WTC11 (cell line): ENCODE results near the gene MVB12A. TPM values are rescaled to one million over a fixed set of nuclear protein-coding genes. Genes with fewer than 3 reads are reported as not detected.

Experiments used
- ATAC-seq: fragments of 200-7000 bp; cut with Tn5 transposase; 2 replicates; pipeline ENCODE4 v1.10.0; 2021; ENCODE audit warnings: mild to moderate bottlenecking, moderate library complexity
- CTCF ChIA-PET: fragments of 300-600 bp; sonication (Branson Sonifier 250); formaldehyde crosslinking; loops from one replicate; lab custom pipeline; 2021; ENCODE audit warnings: antibody characterized with exemption; lab: Charles Lee
- POLR2A ChIA-PET: fragments of 350-600 bp; sonication (Branson Sonifier 250); formaldehyde crosslinking; loops from one replicate; lab custom pipeline; 2021; ENCODE audit warnings: antibody characterized with exemption; lab: Charles Lee
- DNase-seq: peaks from one replicate; pipeline ENCODE4 v3.0.0; 2021; ENCODE audit warnings: low spot score
- H3K27ac Mint-ChIP-seq: 2 replicates; pipeline ENCODE4 v1.8.0; 2021; ENCODE audit warnings: mixed read lengths
- H3K27me3 Mint-ChIP-seq: 2 replicates; pipeline ENCODE4 v1.8.0; 2021; ENCODE audit warnings: low read depth, mild to moderate bottlenecking, moderate library complexity, mixed read lengths
- H3K36me3 Mint-ChIP-seq: 2 replicates; pipeline ENCODE4 v1.8.0; 2021; ENCODE audit warnings: mixed read lengths
- H3K4me1 Mint-ChIP-seq: 2 replicates; pipeline ENCODE4 v1.8.0; 2022; ENCODE audit warnings: mixed read lengths
- H3K4me3 Mint-ChIP-seq: 2 replicates; pipeline ENCODE4 v1.8.0; 2021; ENCODE audit warnings: mild to moderate bottlenecking, moderate library complexity, mixed read lengths
- H3K9me3 Mint-ChIP-seq: 2 replicates; pipeline ENCODE4 v1.8.0; 2021; ENCODE audit warnings: mixed read lengths
- CREB1 ChIP-seq: sonication (generic); formaldehyde crosslinking; IDR thresholded peaks from 2 replicates; pipeline ENCODE4 v1.8.0; 2023; ENCODE audit warnings: mild to moderate bottlenecking, missing genetic modification reagents
- CREM ChIP-seq: sonication (generic); formaldehyde crosslinking; IDR thresholded peaks from 2 replicates; pipeline ENCODE4 v1.8.1; 2022; ENCODE audit warnings: mild to moderate bottlenecking, missing genetic modification reagents, moderate library complexity
- FOXP1 ChIP-seq: sonication (generic); formaldehyde crosslinking; IDR thresholded peaks from 2 replicates; pipeline ENCODE4 v1.8.0; 2022; ENCODE audit warnings: missing genetic modification reagents, mild to moderate bottlenecking, moderate library complexity, borderline replicate concordance
- GRHL2 ChIP-seq: fragments of 250-450 bp; sonication (Bioruptor Pico); IDR thresholded peaks from 2 replicates; pipeline ENCODE4 v1.8.0; 2022; ENCODE audit warnings: mild to moderate bottlenecking, moderate library complexity; ENCODE audit not compliant: insufficient replicate concordance, severe bottlenecking
- IRF2 ChIP-seq: sonication (generic); formaldehyde crosslinking; IDR thresholded peaks from 2 replicates; pipeline ENCODE4 v1.8.0; 2022; ENCODE audit warnings: low read depth, missing genetic modification reagents, borderline replicate concordance
- MYBL2 ChIP-seq: sonication (generic); formaldehyde crosslinking; IDR thresholded peaks from 2 replicates; pipeline ENCODE4 v1.8.1; 2023; ENCODE audit warnings: mild to moderate bottlenecking, moderate library complexity, missing genetic modification reagents
- NR1H2 ChIP-seq: sonication (generic); formaldehyde crosslinking; IDR thresholded peaks from 2 replicates; pipeline ENCODE4 v1.9.0; 2021; ENCODE audit warnings: mild to moderate bottlenecking, moderate library complexity, missing genetic modification reagents
- SMAD4 ChIP-seq: sonication (generic); formaldehyde crosslinking; IDR thresholded peaks from 2 replicates; pipeline ENCODE4 v1.8.0; 2022; ENCODE audit warnings: mild to moderate bottlenecking, missing genetic modification reagents
- TP53 ChIP-seq: sonication (generic); formaldehyde crosslinking; IDR thresholded peaks from 2 replicates; pipeline ENCODE4 v1.8.1; 2023; ENCODE audit warnings: mild to moderate bottlenecking, missing genetic modification reagents
- ZNF138 ChIP-seq: sonication (generic); formaldehyde crosslinking; conservative IDR thresholded peaks from 2 replicates; pipeline ENCODE4 v1.8.1; 2022; ENCODE audit warnings: mild to moderate bottlenecking, moderate library complexity, missing genetic modification reagents
- ZNF232 ChIP-seq: sonication (generic); formaldehyde crosslinking; IDR thresholded peaks from 2 replicates; pipeline ENCODE4 v1.8.0; 2022; ENCODE audit warnings: mild to moderate bottlenecking, missing genetic modification reagents
- total RNA-seq: library from RNA; stranded (reverse); gene quantifications from 3 replicates; pipeline ENCODE4 v1.2.3, GENCODE V29; 2021
- TF ChIP-seq, protein P1 (sequence below): sonication (generic); formaldehyde crosslinking; IDR thresholded peaks from 2 replicates; pipeline ENCODE4 v1.8.0; 2022; ENCODE audit warnings: missing genetic modification reagents
- TF ChIP-seq, protein P2 (sequence below): fragments of 250-450 bp; sonication (Bioruptor Pico); IDR thresholded peaks from 2 replicates; pipeline ENCODE4 v1.8.0; 2021; ENCODE audit warnings: mild to moderate bottlenecking
- TF ChIP-seq, protein P3 (sequence below): sonication (generic); formaldehyde crosslinking; IDR thresholded peaks from 2 replicates; pipeline ENCODE4 v1.8.1; 2022; ENCODE audit warnings: mild to moderate bottlenecking, missing genetic modification reagents, moderate library complexity, borderline replicate concordance
- TF ChIP-seq, protein P4 (sequence below): sonication (generic); formaldehyde crosslinking; IDR thresholded peaks from 2 replicates; pipeline ENCODE4 v1.8.0; 2022; ENCODE audit warnings: mild to moderate bottlenecking, missing genetic modification reagents
- TF ChIP-seq, protein P5 (sequence below): sonication (generic); formaldehyde crosslinking; IDR thresholded peaks from 2 replicates; pipeline ENCODE4 v1.8.1; 2023; ENCODE audit warnings: mild to moderate bottlenecking, missing genetic modification reagents, moderate library complexity
- TF ChIP-seq, protein P6 (sequence below): sonication (generic); formaldehyde crosslinking; IDR thresholded peaks from 2 replicates; pipeline ENCODE4 v1.8.1; 2023; ENCODE audit warnings: mild to moderate bottlenecking, moderate library complexity, missing genetic modification reagents

The MVB12A gene
- total RNA-seq, 1 experiment from 2014 or later: 58.7 TPM

DNA sequence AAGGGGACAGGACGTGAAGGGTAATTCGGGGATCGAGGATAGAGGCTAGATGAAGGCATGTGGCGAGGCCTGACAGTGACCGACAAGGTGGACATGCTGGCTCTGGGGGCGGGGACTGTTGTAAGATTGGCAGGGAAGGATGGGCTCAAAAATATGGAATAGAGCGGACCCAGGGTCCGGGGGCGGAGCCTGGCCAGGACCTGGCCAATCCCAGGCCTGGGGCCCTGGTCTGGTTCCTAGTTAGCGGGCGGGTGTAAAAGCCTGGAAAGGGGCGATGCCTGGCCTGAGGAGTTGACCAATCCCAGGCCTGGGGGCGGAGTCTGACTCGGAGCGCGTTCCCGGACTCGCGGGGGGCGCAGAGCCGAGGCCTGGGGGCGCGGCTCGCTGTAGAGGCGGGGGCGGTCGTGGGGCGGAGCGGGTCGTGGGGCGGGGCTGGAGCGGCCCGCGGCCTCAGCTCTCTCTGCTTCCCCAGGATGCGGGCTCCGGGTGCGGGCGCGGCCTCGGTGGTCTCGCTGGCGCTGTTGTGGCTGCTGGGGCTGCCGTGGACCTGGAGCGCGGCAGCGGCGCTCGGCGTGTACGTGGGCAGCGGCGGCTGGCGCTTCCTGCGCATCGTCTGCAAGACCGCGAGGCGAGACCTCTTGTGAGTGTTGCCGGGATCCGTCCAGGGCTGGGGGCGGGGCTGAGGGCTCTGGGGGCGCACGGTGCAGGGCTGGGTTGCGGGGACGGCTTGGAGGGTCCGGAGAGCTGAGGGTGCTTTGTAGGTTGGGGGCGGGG is 50.4 kb downstream of the MVB12A start, which contains the start of gene SLC27A1 (continued):
- TF ChIP-seq, protein P1, sequence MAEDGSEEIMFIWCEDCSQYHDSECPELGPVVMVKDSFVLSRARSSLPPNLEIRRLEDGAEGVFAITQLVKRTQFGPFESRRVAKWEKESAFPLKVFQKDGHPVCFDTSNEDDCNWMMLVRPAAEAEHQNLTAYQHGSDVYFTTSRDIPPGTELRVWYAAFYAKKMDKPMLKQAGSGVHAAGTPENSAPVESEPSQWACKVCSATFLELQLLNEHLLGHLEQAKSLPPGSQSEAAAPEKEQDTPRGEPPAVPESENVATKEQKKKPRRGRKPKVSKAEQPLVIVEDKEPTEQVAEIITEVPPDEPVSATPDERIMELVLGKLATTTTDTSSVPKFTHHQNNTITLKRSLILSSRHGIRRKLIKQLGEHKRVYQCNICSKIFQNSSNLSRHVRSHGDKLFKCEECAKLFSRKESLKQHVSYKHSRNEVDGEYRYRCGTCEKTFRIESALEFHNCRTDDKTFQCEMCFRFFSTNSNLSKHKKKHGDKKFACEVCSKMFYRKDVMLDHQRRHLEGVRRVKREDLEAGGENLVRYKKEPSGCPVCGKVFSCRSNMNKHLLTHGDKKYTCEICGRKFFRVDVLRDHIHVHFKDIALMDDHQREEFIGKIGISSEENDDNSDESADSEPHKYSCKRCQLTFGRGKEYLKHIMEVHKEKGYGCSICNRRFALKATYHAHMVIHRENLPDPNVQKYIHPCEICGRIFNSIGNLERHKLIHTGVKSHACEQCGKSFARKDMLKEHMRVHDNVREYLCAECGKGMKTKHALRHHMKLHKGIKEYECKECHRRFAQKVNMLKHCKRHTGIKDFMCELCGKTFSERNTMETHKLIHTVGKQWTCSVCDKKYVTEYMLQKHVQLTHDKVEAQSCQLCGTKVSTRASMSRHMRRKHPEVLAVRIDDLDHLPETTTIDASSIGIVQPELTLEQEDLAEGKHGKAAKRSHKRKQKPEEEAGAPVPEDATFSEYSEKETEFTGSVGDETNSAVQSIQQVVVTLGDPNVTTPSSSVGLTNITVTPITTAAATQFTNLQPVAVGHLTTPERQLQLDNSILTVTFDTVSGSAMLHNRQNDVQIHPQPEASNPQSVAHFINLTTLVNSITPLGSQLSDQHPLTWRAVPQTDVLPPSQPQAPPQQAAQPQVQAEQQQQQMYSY (CRISPR knock-in tag): peak; percentile 79; the same call in 1 of the 2 replicates

DNA sequence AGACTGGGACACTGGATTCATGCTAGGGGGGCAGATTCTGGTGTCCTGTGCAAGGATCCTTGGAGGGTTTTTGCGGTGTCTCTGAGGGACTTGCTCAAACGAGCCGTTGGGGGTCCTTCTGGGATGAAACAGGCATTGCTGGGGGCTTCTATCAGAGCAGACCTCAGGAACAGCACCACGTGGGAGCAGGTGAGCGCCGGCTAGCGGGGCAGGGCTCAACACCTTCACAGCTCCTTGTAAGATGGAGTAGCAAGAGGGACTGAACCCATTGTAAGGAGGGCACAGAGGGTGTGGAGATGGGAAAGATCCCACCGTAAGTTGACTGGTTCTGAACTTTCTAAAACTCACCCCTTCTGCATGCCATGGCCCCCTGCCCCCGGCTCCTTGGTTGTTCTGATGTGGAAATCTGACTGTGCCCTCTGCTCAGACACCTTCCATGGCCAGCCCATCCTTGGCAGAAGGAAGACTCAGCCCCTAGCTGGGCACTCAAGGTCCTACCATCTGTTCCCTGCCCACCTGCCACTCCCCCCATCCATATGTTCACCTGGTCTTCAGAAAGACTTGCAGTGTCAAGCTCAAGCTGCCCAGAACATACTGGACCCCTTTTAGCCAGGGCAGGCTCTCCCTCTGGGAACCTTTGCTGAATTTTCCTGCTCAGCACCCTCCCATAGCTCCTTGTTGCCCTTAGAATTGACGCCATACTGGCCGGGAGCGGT is 51.7 kb downstream of the MVB12A start:
- DNase-seq (no peak), ATAC-seq (no peak)
- Mint-ChIP-seq H3K27me3 (peaks cover 46% of the 10 kb centered on the region), H3K4me1 (peaks cover 16% of the 10 kb centered on the region), H3K4me3 (peak overlapping the region; percentile 93), H3K9me3 (no peaks in the 10 kb centered on the region), H3K27ac (no peak overlapping the region), H3K36me3 (no peaks in the 10 kb centered on the region)
- TF ChIP-seq FOXP1 (CRISPR knock-in tag): no peak
- no peak for TF ChIP-seq GRHL2
- no peak for TF ChIP-seq SMAD4
- no peak for TF ChIP-seq IRF2
- TF ChIP-seq, protein P2, sequence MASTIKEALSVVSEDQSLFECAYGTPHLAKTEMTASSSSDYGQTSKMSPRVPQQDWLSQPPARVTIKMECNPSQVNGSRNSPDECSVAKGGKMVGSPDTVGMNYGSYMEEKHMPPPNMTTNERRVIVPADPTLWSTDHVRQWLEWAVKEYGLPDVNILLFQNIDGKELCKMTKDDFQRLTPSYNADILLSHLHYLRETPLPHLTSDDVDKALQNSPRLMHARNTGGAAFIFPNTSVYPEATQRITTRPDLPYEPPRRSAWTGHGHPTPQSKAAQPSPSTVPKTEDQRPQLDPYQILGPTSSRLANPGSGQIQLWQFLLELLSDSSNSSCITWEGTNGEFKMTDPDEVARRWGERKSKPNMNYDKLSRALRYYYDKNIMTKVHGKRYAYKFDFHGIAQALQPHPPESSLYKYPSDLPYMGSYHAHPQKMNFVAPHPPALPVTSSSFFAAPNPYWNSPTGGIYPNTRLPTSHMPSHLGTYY (CRISPR knock-in tag): no peak
- TF ChIP-seq MYBL2 (CRISPR knock-in tag): no peak
- TF ChIP-seq, protein P3, sequence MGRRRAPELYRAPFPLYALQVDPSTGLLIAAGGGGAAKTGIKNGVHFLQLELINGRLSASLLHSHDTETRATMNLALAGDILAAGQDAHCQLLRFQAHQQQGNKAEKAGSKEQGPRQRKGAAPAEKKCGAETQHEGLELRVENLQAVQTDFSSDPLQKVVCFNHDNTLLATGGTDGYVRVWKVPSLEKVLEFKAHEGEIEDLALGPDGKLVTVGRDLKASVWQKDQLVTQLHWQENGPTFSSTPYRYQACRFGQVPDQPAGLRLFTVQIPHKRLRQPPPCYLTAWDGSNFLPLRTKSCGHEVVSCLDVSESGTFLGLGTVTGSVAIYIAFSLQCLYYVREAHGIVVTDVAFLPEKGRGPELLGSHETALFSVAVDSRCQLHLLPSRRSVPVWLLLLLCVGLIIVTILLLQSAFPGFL (CRISPR knock-in tag): no peak
- no peak for TF ChIP-seq CREM
- TF ChIP-seq, protein P1 (CRISPR knock-in tag): no peak
- TF ChIP-seq ZNF232: no peak
- no peak for TF ChIP-seq TP53
- TF ChIP-seq, protein P4, sequence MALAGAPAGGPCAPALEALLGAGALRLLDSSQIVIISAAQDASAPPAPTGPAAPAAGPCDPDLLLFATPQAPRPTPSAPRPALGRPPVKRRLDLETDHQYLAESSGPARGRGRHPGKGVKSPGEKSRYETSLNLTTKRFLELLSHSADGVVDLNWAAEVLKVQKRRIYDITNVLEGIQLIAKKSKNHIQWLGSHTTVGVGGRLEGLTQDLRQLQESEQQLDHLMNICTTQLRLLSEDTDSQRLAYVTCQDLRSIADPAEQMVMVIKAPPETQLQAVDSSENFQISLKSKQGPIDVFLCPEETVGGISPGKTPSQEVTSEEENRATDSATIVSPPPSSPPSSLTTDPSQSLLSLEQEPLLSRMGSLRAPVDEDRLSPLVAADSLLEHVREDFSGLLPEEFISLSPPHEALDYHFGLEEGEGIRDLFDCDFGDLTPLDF (CRISPR knock-in tag): no peak
- TF ChIP-seq NR1H2 (CRISPR knock-in tag): no peak
- TF ChIP-seq ZNF138 (CRISPR knock-in tag): no peak
- TF ChIP-seq, protein P5, sequence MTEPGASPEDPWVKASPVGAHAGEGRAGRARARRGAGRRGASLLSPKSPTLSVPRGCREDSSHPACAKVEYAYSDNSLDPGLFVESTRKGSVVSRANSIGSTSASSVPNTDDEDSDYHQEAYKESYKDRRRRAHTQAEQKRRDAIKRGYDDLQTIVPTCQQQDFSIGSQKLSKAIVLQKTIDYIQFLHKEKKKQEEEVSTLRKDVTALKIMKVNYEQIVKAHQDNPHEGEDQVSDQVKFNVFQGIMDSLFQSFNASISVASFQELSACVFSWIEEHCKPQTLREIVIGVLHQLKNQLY (CRISPR knock-in tag): no peak
- TF ChIP-seq, protein P6, sequence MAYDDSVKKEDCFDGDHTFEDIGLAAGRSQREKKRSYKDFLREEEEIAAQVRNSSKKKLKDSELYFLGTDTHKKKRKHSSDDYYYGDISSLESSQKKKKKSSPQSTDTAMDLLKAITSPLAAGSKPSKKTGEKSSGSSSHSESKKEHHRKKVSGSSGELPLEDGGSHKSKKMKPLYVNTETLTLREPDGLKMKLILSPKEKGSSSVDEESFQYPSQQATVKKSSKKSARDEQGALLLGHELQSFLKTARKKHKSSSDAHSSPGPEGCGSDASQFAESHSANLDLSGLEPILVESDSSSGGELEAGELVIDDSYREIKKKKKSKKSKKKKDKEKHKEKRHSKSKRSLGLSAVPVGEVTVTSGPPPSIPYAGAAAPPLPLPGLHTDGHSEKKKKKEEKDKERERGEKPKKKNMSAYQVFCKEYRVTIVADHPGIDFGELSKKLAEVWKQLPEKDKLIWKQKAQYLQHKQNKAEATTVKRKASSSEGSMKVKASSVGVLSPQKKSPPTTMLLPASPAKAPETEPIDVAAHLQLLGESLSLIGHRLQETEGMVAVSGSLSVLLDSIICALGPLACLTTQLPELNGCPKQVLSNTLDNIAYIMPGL: no peak
- TF ChIP-seq CREB1 (CRISPR knock-in tag): no peak
- CTCF ChIA-PET: interaction anchor here (0.7 to 3.5 kb wide), 14 partner anchors 10 to 460 kb away, joined by 3 to 24 read pairs (median 4); partner anchors contain the start of genes MVB12A, RPL18A and TMEM221
- POLR2A ChIA-PET: no interaction called here
